ENCODE data around the gene ZBTB20.

ZBTB20 gene

DNA sequence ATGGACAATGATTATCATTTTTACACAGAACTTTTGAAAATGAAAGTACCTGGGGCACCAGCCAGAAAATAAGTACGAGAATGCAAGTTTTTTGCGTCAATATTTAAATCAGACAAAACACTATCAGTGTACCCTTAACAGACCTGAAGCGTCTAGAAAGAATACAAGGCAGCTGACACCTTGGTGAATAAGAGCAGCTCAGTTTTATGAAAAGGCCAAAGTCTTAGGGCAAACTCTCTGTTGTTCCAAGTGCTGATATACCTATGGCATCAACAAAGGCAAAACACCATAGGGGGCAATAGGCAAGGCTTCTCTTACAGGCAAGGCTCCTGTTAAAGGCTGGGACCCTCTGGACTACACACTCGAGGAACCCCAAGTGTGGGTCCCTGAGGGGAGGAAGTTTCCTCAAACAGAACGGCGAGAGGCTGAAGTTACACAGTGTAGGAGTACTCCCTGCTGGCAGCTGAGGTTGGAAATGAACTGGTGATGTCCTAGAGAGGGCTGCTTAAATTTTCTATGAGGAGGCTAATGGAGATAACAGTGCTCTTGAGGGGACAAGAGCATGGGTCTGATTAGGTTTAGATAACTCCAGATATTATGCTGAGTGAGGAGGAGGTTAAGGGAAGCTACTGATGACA lies 562.2 kb downstream of the ZBTB20 start:
- TF ChIP-seq, protein P1, sequence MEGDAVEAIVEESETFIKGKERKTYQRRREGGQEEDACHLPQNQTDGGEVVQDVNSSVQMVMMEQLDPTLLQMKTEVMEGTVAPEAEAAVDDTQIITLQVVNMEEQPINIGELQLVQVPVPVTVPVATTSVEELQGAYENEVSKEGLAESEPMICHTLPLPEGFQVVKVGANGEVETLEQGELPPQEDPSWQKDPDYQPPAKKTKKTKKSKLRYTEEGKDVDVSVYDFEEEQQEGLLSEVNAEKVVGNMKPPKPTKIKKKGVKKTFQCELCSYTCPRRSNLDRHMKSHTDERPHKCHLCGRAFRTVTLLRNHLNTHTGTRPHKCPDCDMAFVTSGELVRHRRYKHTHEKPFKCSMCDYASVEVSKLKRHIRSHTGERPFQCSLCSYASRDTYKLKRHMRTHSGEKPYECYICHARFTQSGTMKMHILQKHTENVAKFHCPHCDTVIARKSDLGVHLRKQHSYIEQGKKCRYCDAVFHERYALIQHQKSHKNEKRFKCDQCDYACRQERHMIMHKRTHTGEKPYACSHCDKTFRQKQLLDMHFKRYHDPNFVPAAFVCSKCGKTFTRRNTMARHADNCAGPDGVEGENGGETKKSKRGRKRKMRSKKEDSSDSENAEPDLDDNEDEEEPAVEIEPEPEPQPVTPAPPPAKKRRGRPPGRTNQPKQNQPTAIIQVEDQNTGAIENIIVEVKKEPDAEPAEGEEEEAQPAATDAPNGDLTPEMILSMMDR (conservative IDR thresholded peaks at IDR 0.05; ENCODE audit: low read depth, low read length), result no peak
- no peak overlapping the region for H3K4me3 ChIP-seq (ENCODE audit: low read depth, low read length)
- DNase-seq (ENCODE audit: low read depth), result no peak

- TF ChIP-seq, protein P1 (conservative IDR thresholded peaks at IDR 0.05; ENCODE audit: low read depth, low read length), result no peak
- H3K4me3 ChIP-seq (ENCODE audit: low read depth, low read length), result no peak overlapping the region
- DNase-seq (ENCODE audit: low read depth), result no peak
Measured at GRCh38 chr3:114582929-114583328, 564.2 kb downstream of the ZBTB20 start.

- TF ChIP-seq, protein P1 (conservative IDR thresholded peaks at IDR 0.05; ENCODE audit: low read depth, low read length), result no peak
- no peak overlapping the region for H3K4me3 ChIP-seq (ENCODE audit: low read depth, low read length)
- no peak for DNase-seq (ENCODE audit: low read depth)
Measured at GRCh38 chr3:114572364-114573062, 574.6 kb downstream of the ZBTB20 start.

DNA sequence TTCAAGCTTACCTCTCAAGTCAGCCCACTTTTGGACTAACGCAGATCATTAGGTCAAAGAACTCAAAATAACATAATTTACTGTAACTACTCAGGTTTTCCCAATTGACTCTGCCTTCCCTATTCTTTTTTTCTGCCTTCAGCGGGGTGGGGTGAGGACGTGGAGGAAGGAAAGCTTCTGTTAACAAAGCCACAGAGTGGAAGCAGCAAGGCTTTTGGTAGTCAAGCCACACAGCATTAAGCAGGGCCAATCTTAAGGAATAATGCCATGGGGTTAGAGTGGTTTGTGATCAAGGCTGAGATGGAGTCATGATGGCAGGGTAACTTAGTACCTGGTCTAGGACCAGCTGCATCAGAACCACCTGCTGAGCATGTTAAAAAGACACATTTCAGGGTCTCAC lies 575.7 kb downstream of the ZBTB20 start:
- TF ChIP-seq, protein P1 (conservative IDR thresholded peaks at IDR 0.05; ENCODE audit: low read depth, low read length), result no peak
- no peak overlapping the region for H3K4me3 ChIP-seq (ENCODE audit: low read depth, low read length)
- DNase-seq (ENCODE audit: low read depth), result no peak

GRCh38 chr3:114569186-114569585 lies 577.9 kb downstream of the ZBTB20 start:
- DNase-seq (ENCODE audit: low read depth), result peak; percentile 31
- TF ChIP-seq, protein P1 (conservative IDR thresholded peaks at IDR 0.05; ENCODE audit: low read depth, low read length), result no peak
- H3K4me3 ChIP-seq (ENCODE audit: low read depth, low read length), result no peak overlapping the region

DNA sequence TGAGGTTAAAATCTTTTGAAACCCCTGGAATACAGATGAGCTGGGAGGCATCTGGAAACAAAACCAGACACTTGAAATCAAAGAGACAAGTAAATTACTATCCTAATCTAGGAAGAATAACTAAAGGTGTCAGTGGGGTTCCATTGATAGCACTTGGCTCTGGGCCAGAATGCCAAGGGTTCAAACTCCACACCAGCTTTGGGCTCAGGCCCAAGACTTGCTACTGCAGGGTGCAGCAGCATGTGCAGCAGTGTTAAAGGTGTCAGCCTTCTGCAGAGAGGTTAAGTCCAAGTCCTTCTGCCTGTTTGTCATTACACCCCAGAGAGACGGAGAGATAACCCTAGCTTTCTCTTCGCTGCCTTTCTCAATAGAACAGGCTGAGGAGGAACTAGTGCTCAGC lies 579.3 kb downstream of the ZBTB20 start:
- H3K4me3 ChIP-seq (ENCODE audit: low read depth, low read length), result no peak overlapping the region
- TF ChIP-seq, protein P1 (conservative IDR thresholded peaks at IDR 0.05; ENCODE audit: low read depth, low read length), result no peak
- DNase-seq (ENCODE audit: low read depth), result peak; percentile 29

- no peak overlapping the region for H3K4me3 ChIP-seq (ENCODE audit: low read depth, low read length)
- DNase-seq (ENCODE audit: low read depth), result no peak
- TF ChIP-seq, protein P1 (conservative IDR thresholded peaks at IDR 0.05; ENCODE audit: low read depth, low read length), result no peak
Measured at GRCh38 chr3:114566767-114567166, 580.3 kb downstream of the ZBTB20 start.
